Measurements from ENCODE around the gene ADRA1B.

DNA sequence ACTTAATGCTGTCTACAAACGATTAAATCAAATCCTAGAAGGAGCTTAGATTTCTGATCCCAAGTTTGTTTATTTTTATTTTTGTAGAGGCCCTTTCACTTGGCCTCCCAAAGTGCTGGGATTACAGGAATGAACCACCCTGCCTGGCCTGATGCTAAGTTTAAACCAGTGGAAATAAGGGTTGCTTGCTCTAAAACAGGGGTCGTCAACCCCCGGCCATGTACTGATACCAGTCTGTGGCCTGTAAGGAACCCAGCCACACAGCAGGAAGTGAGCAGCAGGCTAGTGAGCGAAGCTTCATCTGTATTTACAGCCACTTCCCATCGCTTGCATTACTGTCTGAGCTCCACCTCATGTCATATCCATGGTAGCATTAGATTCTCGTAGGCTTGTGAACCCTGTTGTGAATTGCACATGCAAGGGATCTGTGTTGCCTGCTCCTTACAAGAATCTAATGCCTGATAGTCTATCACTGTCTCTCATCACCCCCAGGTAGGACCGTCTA is 104.0 kb downstream of the ADRA1B start:
- no peak for TF ChIP-seq POLR2A (IDR thresholded peaks at IDR 0.05; ENCODE audit: low read depth, low read length)
- TF ChIP-seq TAF1 (IDR thresholded peaks at IDR 0.05; ENCODE audit: borderline replicate concordance, low read depth, low read length), result no peak
- TF ChIP-seq POLR2AphosphoS5 (IDR thresholded peaks at IDR 0.05; ENCODE audit: low read depth, low read length), result no peak

Measured in GM12892 (cell line).